Heart left ventricle (tissue), 13 donors: Measurements from ENCODE around the gene CLRN1.

ENCODE experiments used
- CTCF ChIP-seq, 12 donors: fragments of 200-600 bp; sonication (generic) in 4 of 12; IDR thresholded peaks; one replicate each; pipeline versions ENCODE4 v1.5.0 to v1.8.0; 2018 to 2022; ENCODE audit warnings: antibody characterized with exemption in 12 of 12, mild to moderate bottlenecking in 5 of 12
- POLR2A ChIP-seq, 2 donors: fragments of 450-650 bp; IDR thresholded peaks; one replicate each; pipeline ENCODE4 v1.6.1; 2017; ENCODE audit warnings: antibody characterized with exemption in 2 of 2, mild to moderate bottlenecking in 2 of 2, moderate library complexity in 2 of 2
- donor health status: ischemic (EF 13 %, LVEDD 7.1; RV severe dilation, severe dysfunction).
- donor health status: DM: no; HTN: yes; CAD: no.
- donor health status: DM: no; HTN: no; CAD: no.
- donor health status: ischemic (EF 25% LVEDD 6.9; RV normal size, moderate dysfunction).
- donor health status: ischemic (EF 25% LVEDD 5.7; RV mildly dilated, moderate dysfunction).
- donor health status: ischemic (EF 35%, LVEDD 5.7; RV mildly dilated, moderate dysfunction).
- donor health status: nonischemic (EF 11% LVEDD 7.7; RV severe dilation, severe dysfunction).
- donor health status: DM: yes; HTN: yes; CAD: no.
- donor health status: PGD.
- donor health status: ischemic (EF 29% LVEDD 5.4; RV normal size, mild dysfunction).
- donor health status: nonischemic (EF 23%, LVEDD 6.1; RV moderate dilation, normal function).

DNA sequence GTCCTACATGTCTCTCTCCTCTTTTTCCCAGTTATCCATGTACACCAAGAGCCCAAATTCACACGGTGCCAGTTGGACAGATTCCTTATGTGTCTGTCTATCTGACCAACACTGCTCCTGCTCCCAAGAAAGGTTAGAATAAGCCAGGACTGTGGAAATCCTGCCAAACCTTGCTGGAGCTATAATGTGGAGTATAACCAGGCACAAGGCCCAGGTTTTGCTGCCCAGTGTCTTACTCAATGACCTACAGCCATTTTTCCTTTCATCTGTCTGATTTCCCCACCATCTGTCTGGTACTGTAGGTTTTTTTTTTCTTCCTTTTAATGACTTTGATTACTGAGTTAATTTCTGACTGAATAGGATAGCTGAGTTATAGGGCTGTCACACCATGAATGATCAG, 40.8 kb downstream of the CLRN1 start:
- no peak for TF ChIP-seq POLR2A (IDR thresholded peaks at IDR 0.05)
- no peak for TF ChIP-seq CTCF (IDR thresholded peaks at IDR 0.05)
